NCI-H2107 treated with DMSO at 0.1 percent for 48 hours (cell line): ENCODE results near the gene FADS1.

Experiments
- DNase-seq: peaks from one replicate; lab custom pipeline; 2025; ENCODE audit not compliant: unreplicated experiment; lab: John Stamatoyannopoulos, UW

The FADS1 gene

DNA sequence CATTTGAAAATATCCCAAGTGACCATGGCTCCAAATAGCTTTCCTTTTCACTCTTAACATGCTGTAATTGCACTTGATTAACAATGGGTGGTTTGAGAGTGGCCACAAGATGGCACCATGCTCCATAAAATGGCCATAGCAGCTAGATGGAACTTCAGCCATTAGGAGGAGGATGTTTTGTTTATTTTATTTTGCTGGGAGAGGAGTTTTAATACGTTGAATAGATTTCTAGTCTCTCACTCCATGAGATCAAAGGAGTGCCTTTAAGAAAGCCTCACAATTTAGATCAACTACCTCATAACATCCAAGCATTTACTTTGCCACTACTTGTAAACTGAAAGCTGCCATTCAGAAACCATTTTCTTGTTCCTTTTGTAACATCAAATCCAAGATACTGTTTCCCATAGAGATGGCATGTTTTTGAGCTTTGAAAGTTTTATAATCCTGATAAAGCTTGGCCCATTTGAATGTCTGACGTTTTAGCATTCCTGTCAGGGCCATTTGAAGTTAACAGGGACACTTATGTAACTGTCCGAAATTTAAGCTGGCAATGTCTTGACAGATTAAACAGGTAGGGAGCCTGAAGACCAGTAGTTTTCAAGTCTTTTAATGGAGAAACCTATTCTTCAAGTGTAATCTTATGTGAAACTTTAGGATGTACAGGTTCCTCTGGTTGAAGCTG, 19.4 kb downstream of the FADS1 start:
- DNase-seq, result peak; percentile 57

DNA sequence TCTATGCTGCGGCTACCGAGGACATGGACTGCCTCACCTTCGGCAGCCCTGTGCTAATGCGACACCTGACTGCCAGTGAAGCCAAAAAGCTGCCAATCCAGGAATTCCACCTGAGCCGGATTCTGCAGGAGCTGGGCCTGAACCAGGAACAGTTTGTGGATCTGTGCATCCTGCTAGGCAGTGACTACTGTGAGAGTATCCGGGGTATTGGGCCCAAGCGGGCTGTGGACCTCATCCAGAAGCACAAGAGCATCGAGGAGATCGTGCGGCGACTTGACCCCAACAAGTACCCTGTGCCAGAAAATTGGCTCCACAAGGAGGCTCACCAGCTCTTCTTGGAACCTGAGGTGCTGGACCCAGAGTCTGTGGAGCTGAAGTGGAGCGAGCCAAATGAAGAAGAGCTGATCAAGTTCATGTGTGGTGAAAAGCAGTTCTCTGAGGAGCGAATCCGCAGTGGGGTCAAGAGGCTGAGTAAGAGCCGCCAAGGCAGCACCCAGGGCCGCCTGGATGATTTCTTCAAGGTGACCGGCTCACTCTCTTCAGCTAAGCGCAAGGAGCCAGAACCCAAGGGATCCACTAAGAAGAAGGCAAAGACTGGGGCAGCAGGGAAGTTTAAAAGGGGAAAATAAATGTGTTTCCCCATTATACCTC, 20.8 kb downstream of the FADS1 start:
- DNase-seq, result no peak

DNA sequence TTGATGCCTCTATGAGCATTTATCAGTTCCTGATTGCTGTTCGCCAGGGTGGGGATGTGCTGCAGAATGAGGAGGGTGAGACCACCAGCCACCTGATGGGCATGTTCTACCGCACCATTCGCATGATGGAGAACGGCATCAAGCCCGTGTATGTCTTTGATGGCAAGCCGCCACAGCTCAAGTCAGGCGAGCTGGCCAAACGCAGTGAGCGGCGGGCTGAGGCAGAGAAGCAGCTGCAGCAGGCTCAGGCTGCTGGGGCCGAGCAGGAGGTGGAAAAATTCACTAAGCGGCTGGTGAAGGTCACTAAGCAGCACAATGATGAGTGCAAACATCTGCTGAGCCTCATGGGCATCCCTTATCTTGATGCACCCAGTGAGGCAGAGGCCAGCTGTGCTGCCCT, 21.3 kb downstream of the FADS1 start:
- no peak for DNase-seq

GRCh38 chr11:61794579-61794978, 22.2 kb downstream of the FADS1 start:
- DNase-seq, result no peak

DNA sequence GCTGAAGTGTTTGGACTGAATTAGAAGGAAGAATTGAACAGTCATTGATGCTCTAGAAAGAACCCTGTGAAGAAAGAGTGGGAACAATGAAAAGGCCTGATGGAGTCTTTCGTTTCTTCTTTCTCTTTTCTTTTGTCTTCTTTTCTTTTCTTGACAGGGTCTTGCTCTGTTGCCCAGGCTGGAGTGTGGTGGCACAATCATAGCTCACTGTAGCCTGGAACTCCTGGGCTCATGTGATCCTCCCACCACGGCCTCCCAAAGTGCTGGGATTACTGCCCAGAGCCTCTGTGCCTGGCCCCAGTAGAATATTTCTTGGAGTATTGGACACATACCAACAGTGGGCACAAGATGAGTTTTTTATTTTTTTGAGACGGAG, 23.0 kb downstream of the FADS1 start:
- no peak for DNase-seq

DNA sequence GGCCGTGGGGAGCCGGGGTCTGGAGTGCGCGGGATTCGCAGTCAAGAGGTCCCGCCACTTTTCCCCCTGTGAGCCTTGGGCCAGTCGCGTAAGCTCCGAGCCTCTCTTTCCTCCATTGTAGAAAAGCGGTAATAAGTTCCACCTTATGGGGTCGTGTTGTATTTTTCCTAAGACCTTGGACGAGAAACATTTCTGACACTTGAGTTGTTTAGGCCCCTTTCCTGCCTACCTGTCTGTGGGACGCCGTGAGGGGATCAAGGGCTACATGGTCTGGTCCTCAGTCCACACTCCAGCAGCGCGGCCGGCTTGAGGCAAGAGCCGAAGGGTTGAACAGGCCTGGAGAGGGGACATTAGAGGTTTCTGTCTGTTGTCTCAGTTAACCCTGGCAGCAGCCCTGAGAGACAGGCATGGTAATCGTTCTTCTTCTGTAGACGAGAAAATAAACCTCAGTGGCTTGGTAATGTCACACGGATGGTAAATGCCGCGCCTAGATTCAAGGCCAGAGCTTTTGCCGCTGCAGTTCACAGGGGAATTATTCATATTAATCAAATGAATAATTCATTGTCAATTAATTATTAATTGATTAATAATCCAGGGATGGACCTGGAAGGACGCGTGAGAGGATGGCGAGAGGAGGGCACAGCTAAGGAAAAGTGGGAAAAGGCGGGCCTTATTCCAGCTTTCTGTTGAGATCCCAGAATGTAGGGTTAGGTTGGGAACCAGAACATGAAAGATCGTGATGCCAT, 23.5 kb downstream of the FADS1 start:
- no peak for DNase-seq

- peak; percentile 85 for DNase-seq
These were observed 24.3 kb downstream of the FADS1 start, which contains the start of the genes FEN1 and TMEM258 for GRCh38 chr11:61792310-61793082. Gene FEN1 (plus strand): TSS chr11:61792911. CDS start chr11:61795362, 2,451 bp downstream. Gene TMEM258 (minus strand): TSS chr11:61792599. CDS start chr11:61792558, 41 bp downstream.

- DNase-seq, result no peak
These were observed 25.0 kb downstream of the FADS1 start for GRCh38 chr11:61791737-61792309.

GRCh38 chr11:61787928-61788491, 28.8 kb downstream of the FADS1 start:
- no peak for DNase-seq

DNA sequence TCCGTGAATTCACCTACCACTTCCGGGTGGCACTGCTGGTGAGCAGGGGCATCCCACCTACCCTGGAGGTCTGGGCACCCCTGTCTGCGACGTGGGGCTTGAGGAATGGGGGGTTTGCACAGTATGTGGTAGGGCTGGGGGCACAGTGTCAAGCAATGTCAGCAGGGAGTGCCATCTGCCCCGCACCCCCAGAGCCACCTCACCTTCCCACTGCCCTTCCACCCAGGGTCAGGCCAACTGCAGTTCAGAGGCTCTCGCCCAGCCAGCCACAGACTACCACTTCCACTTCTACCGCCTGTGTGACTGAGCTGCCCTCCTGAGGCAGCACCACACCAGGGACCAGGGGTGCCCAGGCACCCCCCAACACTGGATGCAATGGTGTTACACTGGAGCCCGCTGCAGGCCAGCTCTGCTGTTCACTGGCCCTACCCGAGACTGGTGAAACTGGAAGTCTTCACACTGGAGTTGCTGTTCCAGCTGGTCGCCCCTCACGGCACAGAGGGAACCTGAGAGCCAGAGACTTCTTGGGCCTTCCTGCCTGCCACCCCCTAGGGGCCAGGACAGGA, 30.9 kb downstream of the FADS1 start:
- no peak for DNase-seq

DNA sequence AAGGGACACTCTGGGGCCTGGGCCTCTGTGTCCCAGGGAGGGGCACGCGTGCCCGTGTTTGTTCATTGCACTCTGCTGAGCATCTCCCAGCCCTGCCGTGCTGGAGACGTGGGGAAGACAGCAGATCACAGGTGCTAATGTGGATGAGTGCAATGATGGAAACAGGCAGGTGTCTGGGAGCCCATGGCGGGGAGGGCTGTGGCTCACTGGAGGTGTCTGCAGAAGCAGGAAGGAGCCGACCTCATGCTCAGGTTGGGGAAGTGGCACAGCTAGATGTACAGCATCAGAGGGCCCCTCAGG, 32.3 kb downstream of the FADS1 start:
- DNase-seq, result no peak

GRCh38 chr11:61783717-61784505, 32.9 kb downstream of the FADS1 start:
- no peak for DNase-seq

DNA sequence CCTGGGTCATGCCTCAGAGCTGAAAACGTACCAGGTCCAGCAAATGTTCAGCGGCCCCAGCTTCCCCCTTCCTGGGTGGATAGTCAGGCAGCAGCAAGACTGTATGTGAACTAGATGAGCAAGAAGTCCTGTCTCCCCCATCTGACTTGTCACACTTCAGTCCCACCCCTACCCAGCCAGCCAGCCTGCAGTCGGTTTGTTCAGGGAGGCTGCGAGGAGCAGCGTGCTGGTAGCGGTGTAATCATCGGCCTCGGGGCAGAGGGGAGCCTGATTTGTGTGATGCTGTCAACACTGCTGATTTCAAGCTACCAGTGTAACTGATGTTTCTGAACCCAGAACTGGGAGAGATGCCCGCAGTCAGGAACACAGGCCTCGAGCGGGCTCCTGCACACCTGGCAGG, 34.0 kb downstream of the FADS1 start:
- DNase-seq, result no peak

GRCh38 chr11:61782299-61782698, 34.5 kb downstream of the FADS1 start:
- DNase-seq, result no peak

DNA sequence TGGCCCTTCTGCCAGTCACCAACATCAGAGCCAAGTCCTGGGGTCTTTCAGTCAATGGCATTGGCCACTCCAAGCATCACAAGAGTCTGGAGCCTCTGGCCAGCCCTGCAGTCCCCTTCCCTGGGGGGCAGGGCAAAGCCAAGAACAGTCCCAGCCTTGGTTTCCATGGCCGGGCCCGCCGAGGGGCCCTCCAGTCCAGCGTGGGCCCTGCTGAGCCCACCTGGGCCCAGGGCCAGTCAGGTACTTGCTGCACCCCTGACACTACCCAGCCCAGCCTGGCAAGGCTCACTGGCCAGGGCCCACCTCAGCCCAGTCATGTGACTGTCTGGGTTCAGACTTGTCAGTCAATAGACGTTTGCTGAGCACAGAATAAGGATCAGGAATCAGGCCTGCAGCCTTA, 35.2 kb downstream of the FADS1 start:
- DNase-seq, result no peak

DNA sequence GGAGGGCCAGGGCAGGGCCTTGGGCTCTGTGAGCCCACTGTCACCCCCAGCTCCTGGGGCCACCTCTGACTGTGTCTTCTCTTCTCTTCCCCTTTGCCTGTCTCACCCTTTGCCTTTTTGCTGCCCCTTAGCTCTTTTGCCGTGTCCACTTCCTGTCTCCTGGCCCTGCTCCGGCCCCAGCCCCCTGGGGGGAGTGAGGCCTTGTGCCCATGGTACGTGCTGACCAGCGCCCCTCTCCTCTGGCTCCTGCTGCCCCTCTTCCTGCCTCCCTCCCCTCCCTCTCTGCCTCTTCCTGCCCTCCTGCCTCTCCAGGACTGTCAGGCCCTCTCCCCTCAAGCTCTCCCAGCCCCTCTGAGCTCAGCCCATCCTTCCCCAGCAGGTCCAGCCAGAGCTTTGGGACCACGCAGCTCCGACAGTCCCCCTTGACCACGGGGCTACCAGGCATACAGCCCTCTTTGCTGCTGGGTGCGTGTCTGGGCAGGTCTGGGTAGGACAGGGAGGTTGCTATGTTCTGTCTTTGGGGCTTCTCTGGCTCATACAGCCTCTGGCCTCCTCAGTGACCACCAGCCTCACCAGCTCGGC, 36.1 kb downstream of the FADS1 start:
- no peak for DNase-seq

DNA sequence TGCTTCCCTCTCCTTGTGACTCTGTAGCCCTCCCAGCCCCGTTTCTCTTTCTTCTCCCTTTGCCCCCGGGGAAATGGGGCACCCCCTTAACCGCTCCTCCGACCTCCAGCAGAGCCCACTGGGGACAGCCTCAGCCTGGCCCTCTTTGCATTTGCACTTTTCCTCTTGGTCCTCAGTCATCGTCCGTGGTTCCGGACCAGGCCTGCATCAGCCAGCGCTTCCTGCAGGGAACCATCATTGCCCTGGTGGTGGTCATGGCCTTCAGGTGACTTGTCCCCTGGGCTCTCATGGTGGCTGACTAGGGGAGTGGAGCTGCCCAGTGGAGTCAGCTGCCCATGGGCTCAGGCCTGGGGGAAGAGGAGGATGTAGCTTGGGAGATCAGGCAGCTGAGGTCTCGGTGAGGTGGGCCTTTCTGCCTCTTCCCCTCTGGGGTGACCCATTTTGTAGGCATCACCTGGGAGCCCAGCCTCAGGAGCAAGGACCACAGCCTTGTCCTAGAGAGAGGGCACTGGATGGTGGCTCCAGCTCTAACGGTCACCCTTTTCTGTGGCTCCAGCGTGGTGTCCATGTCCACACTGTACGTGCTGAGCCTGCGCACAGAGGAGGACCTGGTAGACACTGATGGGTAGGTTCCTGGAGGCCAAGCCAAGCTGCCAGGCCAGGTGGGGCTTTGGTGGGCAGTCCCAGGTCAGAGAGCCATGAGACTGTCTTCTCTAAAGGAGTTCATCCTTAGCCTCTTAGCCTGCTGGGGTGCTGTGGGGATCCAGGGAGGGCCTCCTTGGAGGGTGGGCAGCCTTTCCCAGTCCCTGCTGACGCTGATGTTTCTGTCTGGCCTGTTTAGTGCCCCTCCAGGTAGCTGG, 36.9 kb downstream of the FADS1 start:
- DNase-seq, result no peak

- no peak for DNase-seq
These were observed 37.7 kb downstream of the FADS1 start for GRCh38 chr11:61778920-61779650.
